Measurements from ENCODE around the gene BPI.
A peak's percentile ranks its signal among the peaks of the same experiment; 100 is the strongest.
"Not testable (repeated sequence)": the region's sequence is repeated elsewhere in the genome, so short reads cannot be mapped to it uniquely, and the experiment has no call there.

BPI gene

GRCh38 chr20:38339521-38339896 lies 35.6 kb downstream of the BPI start:
- not testable (repeated sequence) for FAIRE-seq

DNA sequence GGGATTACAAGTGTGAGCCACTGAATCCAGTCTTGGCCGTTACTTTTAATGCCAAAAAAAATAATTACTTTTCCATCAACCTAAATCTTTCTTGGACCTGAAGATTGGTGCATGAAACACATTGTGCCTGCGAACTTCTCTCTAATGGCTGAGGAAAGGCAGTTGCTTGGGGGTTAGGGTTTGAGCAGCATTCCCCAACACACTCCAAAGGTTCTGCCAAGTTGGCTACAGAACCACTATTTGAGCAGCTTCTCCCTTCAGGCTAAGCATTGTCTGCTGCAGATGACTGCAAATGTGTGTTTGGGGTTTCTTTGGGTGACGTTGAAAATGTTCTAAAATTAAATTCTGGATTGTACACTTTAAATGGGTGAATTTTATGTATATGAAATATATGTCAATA lies 36.0 kb downstream of the BPI start:
- no peak for FAIRE-seq

- no peak for FAIRE-seq
These were observed 36.7 kb downstream of the BPI start for GRCh38 chr20:38340693-38341092.

- FAIRE-seq = no peak
These were observed 38.3 kb downstream of the BPI start for GRCh38 chr20:38342216-38342615.

- FAIRE-seq = no peak
These were observed 38.9 kb downstream of the BPI start for GRCh38 chr20:38342713-38343310.

DNA sequence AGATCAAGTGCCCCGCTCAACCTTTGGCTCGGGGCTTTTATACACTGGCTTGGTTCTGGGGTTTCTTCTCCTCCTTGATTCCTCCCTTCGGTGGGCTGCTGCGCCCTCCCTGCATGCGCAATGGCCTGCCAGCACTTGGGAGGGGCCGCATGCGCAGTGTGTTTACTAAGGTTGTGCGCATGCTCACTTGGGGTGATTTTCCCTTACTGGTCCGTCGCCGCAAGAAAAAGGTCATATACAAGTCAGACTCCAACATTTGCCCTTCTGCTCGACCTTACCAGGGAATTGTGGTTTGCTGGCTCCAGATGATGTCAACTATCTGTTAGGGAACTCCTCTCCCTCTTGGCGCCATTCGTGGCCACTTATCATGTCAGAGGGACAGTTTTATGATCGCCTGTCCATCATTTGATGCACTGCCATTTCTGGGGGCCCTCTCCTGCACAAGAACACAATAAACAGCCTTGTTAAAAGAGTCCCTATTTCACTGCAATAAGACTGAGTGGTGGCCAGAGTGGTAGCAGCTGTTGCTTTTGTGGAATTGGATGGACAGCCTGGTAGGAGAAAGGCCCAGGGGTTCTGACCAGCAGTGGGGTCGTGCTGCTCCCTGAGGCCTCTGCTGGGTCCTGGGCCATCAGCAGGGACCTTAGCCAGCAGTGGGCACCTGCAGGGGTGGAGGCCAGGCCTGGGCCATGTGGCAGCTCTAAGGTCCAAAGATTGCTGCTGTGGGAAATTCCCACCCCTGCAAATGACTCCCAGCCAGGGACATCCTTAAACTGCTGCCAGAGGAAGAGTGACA lies 39.6 kb downstream of the BPI start:
- FAIRE-seq = no peak

DNA sequence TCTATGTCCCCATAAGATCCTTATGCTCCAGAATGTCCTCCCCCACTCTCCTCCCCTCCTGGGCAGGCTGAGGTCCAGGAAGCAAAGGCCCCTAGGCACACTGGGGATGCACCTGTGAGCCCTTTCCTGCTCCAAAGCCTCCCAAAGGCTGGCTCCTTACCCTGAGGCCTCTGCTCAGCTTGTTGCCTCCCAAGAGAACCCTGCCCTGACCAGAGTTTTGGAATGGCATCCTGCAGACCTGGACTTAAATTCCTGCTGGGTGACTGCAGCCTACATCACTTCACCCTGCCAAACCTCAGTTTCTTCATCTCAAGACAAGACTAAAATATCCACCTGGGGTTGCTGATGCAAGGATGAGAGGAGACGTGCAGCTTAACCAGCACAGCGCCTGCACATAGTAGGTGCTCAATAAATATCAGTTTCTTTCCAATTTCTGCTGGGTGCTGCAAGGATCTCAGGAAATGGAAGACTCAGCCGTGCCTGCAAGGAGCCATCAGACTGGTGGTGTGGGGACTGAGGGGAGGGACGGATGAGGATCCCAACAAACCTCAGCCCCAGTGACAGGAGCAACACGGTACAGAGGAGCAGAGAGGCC lies 40.2 kb downstream of the BPI start:
- FAIRE-seq = no peak

- FAIRE-seq = no peak
These were observed 41.7 kb downstream of the BPI start for GRCh38 chr20:38345643-38346042.

DNA sequence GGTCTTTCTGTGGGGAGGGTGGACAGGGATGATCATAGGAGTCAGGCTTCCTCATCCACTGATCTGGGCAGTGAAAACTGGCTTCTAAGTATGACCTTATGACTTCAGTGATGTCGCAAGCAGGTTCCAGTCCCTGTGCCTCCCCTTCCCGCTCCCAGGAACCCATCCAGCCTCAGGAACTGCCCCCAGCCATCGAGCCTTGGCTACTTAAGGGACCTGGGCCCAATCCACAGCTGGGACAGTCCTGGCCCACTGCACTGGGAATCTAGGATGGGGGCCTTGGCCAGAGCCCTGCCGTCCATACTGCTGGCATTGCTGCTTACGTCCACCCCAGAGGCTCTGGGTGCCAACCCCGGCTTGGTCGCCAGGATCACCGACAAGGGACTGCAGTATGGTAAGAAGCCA lies 42.3 kb downstream of the BPI start, which contains the start of gene LBP:
TSS of gene LBP (plus strand) at position 236 of the 405 bp plus-strand sequence. CDS start at position 271, 35 bp downstream.
- no peak for FAIRE-seq

DNA sequence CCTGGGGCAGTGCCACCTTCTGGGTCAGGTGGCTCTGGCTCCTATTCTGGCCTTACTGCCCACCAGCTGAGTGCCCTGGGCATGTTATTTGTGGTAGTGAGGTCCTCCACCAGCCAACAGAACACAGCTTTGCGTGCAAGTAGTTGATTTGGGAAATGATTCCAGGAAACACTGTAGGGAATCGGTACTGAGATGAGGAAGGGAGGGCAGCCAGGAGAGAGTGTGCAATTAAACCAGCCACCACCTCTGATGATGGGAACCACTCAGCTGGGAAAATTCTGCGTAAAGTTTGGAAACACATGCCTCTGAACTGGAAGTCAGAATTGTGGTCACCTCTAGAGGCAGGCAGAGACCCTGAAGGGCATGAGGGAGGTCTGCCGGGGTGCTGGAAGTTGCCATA lies 42.8 kb downstream of the BPI start:
- FAIRE-seq = no peak

DNA sequence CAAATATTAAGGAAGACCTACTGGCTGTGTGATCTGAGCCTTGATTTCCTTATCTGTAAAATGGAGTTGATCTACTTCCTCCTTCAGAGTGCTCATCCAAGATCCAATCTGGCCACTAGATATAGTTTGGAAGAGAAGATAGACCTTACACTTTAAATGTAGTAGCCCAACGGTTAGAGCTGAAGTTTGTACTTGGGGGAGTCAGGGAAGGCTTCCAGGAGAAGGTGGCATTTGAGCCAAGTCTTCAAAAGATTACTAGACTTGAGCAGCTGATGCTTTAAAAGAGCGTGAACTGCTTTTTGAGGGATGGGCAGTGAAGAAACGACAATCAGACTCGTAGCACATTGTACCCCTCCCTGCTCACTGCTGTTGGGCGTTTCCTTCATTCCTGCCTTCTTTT lies 45.9 kb downstream of the BPI start:
- FAIRE-seq = no peak

- FAIRE-seq = no peak
These were observed 47.2 kb downstream of the BPI start for GRCh38 chr20:38350879-38351775.

GRCh38 chr20:38353316-38353715 lies 49.4 kb downstream of the BPI start:
- no peak for FAIRE-seq

GRCh38 chr20:38354227-38354626 lies 50.3 kb downstream of the BPI start:
- no peak for FAIRE-seq

GRCh38 chr20:38355161-38356012 lies 51.4 kb downstream of the BPI start:
- no peak for FAIRE-seq

DNA sequence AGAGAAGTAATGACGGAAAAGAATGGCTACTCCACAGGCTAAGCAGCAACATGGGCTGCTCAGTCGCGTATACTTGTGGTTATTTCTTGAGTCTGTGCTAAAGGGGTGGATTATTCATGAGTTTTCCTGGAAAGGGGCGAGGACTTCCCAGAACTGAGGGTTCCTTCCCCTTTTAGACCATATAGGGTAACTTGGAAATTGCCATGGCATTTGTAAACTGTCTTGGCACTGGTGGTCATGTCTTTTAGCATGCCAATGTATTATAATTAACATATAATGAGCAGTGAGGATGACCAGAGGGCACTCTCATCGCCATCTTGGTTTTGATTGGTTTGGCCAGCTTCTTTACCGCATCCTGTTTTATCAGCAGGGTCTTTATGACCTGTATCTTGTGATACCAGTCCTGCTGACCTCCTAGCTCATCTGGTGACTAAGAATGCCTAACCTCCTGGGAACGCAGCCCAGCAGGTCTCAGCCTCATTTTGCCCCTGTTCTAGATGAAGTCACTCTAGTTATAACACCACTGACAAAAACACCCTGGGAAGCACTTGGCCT lies 53.8 kb downstream of the BPI start:
- FAIRE-seq = no peak

GRCh38 chr20:38358556-38358955 lies 54.6 kb downstream of the BPI start:
- FAIRE-seq = no peak

DNA sequence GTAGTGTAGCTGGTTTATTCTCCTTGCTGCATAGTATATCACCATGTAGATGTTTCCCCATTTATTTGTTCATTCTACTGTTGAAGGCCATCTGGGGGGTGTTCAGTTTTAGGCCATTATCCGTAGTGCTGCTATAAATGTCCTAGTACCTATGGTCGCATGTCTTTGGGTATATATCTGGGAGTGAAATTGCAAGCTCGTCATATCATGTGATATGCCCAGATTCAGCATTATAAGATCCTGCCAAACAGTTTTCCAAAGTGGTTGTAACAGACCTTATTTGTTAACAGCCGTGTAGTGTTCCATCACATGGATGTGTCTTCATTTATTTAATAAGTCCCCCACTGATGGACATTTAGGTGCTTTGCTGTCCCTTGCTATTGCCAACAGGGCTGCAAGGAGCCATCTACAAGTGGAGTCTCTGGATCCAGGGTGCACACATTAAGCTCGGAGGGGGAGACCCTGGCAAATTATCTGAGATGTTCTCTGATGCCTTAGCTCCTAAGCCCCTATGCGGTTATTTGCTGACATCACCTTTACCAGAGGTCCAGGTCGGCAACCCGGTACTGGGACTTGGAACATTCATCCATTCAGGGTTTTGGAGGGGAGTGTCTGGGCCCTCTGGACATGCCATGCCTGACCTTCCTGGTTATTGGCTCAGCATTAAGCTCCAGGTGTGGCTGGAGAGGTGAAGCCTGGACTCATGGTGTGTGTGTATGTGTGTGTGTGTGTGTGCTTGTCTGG lies 59.2 kb downstream of the BPI start:
- no peak for FAIRE-seq

DNA sequence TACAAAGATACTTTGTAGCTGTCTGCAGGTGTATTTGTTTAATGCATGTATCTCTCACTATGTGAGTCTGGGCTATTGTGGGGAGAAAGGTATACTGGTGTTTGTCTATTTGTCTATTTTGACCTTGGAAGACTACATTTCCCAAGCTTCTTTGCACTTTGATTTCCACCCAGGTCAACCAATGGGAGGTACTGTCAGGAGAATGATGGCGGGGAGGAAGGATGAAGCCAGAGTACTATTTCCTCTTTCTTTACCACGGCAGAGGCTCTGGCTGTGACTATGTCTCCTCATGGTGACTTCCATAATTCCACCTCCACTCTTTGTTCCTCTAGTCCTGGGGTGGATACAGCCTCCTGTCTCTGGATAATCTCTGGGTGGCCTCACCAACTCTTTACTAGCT lies 65.4 kb downstream of the BPI start:
- FAIRE-seq = peak; percentile 26

DNA sequence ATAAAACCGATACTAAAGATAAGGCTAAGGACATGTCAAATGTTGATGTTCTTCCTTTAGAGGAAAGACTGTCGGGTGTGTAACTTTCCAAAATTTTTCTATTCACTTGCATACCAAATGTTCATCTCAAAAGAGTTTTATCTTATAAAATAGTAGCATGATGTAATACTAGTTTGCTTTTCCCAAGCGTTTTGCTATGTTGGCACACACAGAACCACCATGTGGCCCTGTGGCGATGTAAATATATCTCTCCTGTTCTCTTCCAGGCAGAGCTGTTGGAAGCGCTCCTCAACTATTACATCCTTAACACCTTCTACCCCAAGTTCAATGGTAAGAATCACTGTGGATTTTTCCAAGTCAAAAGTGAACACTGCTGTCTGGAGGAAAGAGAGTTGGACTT lies 68.8 kb downstream of the BPI start:
- FAIRE-seq = no peak

DNA sequence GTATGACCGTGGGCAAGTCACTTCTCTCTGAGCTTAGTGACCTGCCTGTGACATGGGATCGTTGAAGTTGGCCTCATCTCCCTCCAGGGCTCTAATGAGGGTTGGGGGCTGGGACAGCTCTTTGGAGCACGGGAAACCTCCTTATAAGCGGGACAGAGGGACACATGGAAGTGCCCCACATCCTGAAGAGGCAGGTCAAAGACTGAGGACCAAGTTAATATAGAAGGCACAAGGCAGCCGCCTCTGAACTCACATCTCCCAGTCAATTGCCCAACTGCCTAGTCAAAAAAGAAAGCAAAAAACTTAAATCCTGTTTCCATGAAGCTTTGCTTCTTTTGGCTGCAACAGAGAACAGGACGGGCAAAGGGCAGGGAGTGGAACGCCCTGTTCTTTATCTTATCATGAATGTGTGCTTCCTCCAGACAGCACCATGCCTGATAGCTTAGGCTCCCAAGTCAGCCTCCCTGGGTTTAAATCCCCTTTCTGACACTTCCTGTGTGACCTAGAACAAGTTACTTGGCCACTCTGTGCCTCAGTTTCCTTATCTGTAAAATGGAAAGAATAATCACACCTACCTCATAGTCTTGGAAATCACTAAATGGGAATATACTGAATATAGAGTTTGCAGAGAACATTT lies 69.4 kb downstream of the BPI start:
- no peak for FAIRE-seq

All from TTC549 (cell line).